Activated effector memory CD4-positive, alpha-beta T cell treated with Interleukin-2 at 50 U/mL for 16 hours (primary cell): ENCODE measurements around the gene SDCCAG8.

Source experiments
- DNase-seq: peaks from one replicate; pipeline ENCODE4 v3.0.0-alpha.2; 2020

SDCCAG8 gene

DNA sequence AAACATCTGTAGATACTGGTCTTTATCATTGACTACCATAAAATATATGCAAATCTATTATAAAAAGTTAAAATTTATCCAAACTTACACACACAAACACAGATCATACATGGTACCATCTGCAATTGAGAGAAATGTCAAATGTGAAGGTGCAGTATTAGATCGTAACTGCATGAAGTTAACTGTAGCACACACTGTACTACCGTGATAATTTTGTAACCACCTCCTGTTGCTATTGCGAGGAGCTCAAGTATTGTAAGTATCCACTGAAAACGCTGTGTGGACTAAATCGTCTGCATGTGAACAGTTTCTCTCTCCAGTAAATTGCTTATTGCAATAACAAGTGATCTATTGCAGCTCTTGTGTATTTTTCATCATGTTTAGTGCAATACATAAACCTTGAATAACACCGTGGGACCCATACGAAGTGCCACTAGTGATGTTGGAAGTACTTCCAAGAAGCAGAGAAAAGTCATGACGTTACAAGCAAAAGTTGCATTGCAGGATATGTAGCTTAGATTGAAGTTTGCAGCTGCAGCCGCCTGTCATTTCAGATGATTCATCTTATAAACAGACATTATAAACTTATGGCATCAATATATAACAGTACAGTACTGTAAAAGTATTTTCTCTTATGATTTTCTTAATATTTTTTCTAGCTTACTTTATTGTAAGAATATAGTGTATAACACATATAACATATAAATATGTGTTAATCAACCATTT is 172.9 kb downstream of the SDCCAG8 start:
- DNase-seq: no peak

GRCh38 chr1:243431591-243431990 is 175.8 kb downstream of the SDCCAG8 start:
- DNase-seq: no peak

DNA sequence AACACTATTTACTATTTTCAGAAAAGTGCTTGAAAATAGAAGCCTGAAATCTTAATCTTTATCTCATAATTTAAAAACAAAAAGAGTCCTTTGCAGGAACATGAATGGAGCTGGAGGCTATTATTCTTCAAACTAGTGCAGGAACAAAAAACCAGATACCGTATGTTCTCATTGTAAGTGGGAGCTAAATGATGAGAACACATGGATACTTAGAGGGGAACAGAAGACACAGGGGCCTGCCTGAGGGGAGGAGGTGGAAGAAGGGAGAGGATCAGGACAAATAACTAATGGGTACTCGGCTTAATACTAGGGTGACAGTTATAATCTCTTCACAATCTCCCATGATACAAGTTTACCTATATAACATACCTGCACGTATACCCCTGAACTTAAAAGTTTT is 176.3 kb downstream of the SDCCAG8 start:
- DNase-seq: no peak

DNA sequence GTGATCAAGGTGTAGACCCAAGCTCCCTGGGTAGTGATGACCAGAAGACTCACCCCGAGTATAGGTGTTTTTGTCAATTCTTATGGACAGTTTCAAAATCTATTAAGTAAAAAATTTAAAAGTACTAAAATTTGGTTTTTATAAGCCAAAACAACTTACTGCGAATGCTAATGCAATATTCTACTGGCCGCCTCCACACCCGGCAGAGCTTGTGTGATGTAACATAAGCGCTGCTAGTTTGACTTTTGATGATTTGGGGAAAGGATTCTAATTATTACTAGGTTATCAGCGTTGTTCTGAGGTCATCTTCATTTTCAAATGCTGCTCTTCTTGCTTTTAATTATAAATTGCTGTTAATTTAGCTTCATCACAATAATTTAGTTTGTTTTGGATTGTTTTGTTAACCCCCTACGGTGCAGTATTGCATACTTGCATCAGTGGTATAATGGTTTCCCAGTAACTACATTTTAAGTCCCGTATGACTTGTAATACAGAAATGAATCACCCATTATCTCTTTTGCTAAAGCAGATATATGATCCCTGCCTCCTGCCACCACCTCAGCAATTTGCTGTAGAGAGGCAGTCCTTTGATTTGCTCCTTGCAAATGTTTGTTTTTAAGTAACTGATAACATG is 178.0 kb downstream of the SDCCAG8 start:
- no peak for DNase-seq

DNA sequence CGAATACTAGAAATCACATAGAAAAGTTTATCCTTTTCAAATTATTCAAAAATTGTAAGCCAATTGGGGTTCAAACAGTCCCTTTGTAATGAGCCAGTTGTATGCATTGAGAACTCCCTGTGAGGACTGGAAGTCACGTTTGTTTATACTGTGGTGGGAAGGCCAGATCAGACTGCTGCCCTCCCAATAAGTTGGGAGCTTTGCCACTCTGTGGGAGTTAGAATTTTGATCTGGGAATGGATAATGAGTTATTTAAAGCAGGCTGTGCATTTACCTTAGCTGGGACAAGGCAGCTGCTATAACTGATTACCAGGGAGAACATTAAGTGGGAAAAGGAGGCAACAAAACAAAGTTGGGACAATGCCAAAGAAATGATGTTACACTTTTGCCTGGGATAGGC is 178.8 kb downstream of the SDCCAG8 start:
- no peak for DNase-seq

DNA sequence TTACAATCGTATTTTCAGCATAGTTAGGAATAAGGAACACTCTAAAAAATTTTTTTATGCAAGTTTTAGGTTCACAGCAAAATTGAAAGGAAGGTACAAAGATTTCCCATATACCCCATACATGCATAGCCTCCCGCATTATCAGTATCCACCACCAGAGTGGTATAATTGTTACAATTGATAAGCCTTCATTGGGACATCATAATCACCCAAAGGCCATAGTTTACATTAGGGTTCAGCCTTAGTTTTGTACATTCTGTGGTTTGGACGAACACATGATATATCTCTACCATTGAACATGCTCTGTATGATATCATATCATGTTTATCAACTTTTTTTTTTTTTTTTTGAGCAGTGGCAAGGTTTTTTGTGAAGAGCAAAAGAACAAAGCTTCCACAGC is 180.0 kb downstream of the SDCCAG8 start:
- no peak for DNase-seq

DNA sequence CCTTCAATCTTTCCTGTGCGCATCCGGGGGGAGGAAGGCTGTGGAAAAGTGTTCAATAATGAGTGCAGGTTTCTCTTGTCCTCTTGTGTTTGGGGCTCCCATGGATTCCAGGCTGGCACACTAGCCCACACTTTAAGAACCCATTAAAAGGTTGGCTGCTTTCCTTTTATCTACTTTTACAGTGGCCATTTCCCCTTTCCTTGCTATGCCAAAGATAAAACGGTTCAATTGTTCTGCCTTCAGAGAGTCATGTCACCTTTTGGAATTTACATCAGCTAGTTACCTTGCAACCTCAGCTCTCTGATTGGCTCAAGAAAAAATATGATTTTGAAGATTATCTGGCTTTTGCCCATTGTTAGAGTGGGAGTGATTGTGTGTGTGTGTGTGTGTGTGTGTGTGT is 182.3 kb downstream of the SDCCAG8 start:
- no peak for DNase-seq

- no peak for DNase-seq
Measured at GRCh38 chr1:243438815-243439214, 183.0 kb downstream of the SDCCAG8 start.

GRCh38 chr1:243440406-243440805 is 184.6 kb downstream of the SDCCAG8 start:
- no peak for DNase-seq

- no peak for DNase-seq
Measured at GRCh38 chr1:243441601-243442000, 185.8 kb downstream of the SDCCAG8 start.

GRCh38 chr1:243443557-243443956 is 187.7 kb downstream of the SDCCAG8 start:
- DNase-seq: no peak

DNA sequence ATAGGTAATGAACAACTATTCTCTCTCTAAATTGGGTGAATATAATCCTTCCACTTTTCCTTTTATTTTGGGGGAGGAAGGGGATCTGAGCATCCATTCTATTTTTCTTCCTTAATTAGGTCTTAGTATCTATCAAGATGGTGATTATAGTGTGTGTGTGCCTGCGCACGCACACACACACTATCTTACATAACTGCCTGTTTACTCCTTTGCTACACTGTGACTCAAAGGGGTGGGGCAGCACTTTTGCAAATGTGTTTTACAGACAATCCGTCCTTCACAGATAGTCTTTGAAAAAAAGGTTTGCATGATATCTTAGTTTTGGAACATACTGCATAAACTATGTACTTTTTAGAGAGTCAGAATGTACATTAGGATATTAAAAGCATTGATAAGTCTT is 191.5 kb downstream of the SDCCAG8 start:
- DNase-seq: no peak

DNA sequence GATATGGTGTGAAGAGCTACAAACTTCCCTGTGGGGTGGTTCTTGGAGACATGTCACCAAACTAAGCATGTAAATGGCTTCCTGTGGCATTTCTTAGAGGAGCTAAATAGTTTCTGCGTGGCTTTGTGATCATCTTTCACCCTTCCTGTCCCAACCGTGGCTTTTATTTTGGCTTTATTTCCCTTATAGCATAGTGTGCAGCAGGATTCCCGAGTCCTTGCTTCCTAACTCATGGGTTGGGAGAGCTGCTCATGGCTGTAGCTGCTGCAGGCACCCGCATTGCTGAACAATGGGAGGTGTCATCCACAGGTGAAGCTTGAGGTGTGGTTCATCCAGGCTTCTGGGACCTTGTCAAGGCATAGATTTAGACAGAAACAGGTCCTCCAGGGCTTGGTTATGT is 192.0 kb downstream of the SDCCAG8 start:
- DNase-seq: no peak

- DNase-seq: no peak
Measured at GRCh38 chr1:243449373-243449772, 193.5 kb downstream of the SDCCAG8 start.

DNA sequence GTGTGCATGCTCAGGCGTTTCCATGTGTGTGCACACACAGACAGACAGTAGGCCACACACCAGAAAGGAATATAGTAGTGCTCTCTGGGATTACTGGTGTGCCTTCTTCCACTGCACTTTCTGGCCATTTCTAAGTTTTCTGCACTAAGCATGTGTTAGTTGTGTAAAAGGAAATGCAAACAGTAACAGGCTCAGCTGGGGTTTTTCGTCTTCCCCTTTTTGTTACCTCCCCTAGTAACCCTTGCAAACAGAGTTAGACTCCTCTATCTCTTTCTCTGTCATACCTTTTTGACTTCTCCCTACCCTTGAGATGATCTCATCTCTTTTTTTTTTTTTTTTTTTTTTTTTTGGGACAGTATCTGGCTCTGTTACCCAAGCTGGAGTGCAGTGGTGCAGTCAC is 196.3 kb downstream of the SDCCAG8 start:
- DNase-seq: no peak

GRCh38 chr1:243454328-243454997 is 198.6 kb downstream of the SDCCAG8 start:
- no peak for DNase-seq

- no peak for DNase-seq
Measured at GRCh38 chr1:243455760-243456651, 200.2 kb downstream of the SDCCAG8 start.

DNA sequence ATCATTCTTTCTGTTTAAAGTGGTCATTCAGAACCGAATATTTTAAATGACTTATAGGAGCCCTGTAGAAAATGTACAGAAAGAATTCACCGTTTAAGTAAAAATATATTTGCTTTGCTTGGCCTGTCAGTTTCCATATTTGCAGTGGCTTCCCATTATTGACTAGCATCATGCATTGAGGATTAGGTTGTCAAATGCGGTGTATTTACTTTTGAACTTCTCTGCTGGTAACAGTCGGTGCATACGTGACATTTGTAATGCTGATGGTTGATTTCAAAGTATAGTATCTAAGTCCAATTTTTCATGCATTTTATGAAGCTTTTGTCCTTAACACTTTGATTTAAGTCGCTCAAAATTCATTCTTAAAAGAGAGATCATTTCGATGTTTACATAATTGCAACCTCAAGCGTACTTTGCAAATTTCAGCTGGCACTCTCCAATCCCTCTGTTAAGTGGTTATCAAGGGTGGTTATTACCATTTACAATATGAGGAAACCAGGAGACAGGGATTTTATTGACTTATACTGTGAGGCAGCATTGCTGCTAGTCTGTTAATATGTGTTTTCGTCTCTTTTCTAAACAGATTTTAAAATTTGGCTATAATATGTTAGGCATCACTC is 201.6 kb downstream of the SDCCAG8 start:
- no peak for DNase-seq

DNA sequence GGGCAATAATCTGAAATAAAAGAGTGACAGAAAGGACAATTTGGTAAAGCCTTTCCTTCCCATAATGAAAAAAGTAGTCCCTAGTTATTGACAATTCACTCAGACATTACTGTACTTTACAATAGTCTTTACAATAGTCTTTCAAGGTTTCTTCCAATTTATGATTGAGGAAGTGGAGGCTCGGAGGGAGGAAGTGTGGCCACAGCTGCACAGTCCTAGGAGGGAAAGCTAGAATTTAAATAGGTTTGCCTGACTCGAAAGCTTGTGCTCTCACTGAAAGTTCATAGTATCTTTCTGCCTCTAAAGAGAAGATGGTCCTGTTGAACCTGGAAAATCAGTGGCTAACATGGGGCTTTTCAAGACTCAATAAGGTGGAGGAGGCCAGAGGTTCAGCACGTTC is 203.2 kb downstream of the SDCCAG8 start:
- DNase-seq: no peak

DNA sequence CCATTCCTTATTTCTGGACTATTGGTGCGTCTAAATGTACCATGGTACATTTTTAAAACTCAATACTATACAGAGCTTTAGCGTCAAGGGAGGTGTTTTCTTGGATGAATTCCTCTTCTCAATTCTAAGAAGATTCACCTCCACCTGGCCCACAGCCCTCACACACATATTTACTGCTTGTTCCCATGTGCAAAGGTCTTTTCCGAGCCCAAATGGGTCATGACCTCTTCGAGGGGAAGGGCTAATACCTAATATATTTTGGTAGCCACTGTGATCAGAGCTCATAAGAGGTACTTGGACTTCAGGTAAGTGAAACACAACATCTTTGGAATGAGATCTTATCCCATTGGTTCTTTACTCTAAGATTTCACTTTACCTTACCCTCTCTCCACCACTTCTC is 205.9 kb downstream of the SDCCAG8 start:
- no peak for DNase-seq

DNA sequence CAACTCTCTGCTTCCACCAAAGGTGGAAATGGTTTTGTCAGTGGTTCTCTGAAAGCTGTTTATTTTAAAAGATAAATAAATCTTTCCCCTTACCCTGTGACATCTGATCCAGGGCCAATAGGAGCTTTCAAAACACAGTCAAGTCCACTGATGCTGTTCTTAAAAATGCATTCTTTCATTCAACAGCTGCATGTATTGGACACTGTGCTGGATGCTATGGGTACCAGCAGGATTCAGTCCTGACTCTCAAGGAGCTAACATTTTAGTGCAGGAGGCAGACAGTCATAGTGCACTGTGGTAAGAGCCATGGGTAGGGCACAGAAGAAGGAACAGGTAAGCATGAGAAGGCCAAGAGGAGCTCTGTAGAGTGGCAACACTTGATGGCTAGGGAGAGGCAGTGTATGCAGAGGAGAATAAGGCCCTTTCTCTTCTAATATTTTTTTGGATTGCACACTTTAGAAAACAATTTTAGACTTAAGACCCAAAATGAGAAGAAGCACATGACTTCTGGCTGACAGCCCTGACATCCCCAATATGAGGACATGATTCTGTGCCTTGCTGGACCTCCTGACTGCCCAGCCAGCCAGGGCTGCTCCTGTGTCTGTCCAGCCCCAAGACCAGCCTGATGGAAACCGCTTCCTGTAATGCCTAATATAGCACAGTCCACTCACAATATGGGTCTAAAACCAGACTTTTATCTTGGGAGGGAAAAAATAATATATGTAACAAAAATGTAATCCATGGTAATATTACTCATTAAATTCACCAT is 207.3 kb downstream of the SDCCAG8 start:
- DNase-seq: no peak

DNA sequence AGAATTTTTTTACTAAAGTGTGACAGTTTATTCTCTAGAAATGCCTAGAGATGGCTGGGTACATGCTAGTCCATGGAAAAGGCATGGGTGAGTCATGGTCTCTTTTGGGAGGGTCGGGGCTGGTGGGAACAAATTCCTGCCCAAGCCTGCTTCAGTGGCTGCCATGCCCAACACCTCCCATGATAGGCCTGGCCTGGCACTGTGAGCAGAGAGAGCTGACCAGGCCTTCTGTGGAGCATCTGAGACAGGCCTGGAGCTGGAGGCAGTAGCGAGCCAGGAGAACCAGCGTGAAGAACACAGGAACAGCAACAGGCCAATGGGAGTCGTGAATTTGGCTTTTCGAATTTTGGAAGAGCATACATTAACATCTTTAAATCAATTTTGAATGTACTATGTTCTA is 209.2 kb downstream of the SDCCAG8 start:
- DNase-seq: no peak
